NB4 (cell line): Measurements from ENCODE around the gene SLC48A1.

Source experiments
- CTCF ChIP-seq: IDR thresholded peaks from one replicate; pipeline ENCODE4 v1.5.1; 2012; ENCODE audit warnings: low read depth, low read length
- MAX ChIP-seq: IDR thresholded peaks from 2 replicates; pipeline ENCODE4 v1.6.1; 2011; ENCODE audit warnings: low read depth, low read length
- POLR2A ChIP-seq: IDR thresholded peaks from 2 replicates; pipeline ENCODE4 v1.6.1; 2011; ENCODE audit warnings: mild to moderate bottlenecking; ENCODE audit not compliant: insufficient read length; ENCODE audit errors: extremely low read depth

DNA sequence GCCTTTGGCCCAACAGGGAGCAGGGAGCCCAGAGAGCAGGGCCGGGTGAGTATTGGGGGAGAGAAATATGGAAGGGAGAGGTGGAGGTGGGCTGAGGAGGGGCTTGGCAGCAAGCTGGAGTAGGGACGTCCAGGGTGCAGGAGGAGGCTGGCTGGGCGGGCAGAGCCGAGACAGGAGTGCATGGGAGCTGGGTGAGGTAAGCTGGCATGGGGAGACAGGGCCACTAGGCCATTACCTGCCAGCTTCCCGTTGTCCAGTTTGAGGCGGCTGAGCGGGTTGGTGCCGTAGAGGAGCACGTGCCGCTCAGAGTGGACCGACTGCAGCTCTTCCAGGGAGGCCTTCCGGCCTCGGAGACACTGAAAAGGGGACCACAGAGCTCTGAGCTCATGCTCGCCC lies 18.3 kb downstream of the SLC48A1 start:
- TF ChIP-seq CTCF (no peak), MAX (no peak), POLR2A (no peak)
